OCI-LY7 (cell line): ENCODE results near the gene VSIG10L2. TPM values are rescaled to one million over a fixed set of nuclear protein-coding genes. Genes with fewer than 3 reads are reported as not detected.
"Not testable (repeated sequence)": the region's sequence is repeated elsewhere in the genome, so short reads cannot be mapped to it uniquely, and the experiment has no call there.

Source experiments
- BruUV-seq: library from RNA; stranded (reverse); fragments of 400-500 nt; replicated peaks from 2 replicates; lab custom pipeline; 2021; lab: Mats Ljungman, UMichigan
- CTCF ChIA-PET: fragments of 300-600 bp; sonication (Branson Sonifier 250); formaldehyde crosslinking; loops from one replicate; lab custom pipeline; 2022; ENCODE audit warnings: antibody characterized with exemption; ENCODE audit not compliant: unreplicated experiment; lab: Charles Lee
- POLR2A ChIA-PET: fragments of 300-600 bp; sonication (Branson Sonifier 250); formaldehyde crosslinking; loops from one replicate; lab custom pipeline; 2022; ENCODE audit warnings: antibody characterized with exemption; lab: Charles Lee
- DNase-seq: peaks from one replicate; pipeline ENCODE4 v3.0.0-alpha.2; 2015; ENCODE audit warnings: low spot score
- H2AFZ ChIP-seq: fragments of 200-600 bp; sonication (generic), shearing (Covaris generic); 2 replicates; pipeline ENCODE4 v1.6.1; 2014; ENCODE audit warnings: mild to moderate bottlenecking, antibody characterized with exemption, low read length, moderate library complexity
- H3K27ac ChIP-seq: fragments of 200-600 bp; sonication (generic); 2 replicates; pipeline ENCODE4 v1.5.1; 2014; ENCODE audit warnings: mixed run types, low read depth, mild to moderate bottlenecking, moderate library complexity, low read length, inconsistent platforms; ENCODE audit not compliant: poor library complexity, severe bottlenecking
- H3K36me3 ChIP-seq: fragments of 200-600 bp; sonication (generic); 2 replicates; pipeline ENCODE4 v1.6.1; 2014; ENCODE audit warnings: mild to moderate bottlenecking, antibody characterized with exemption, low read length, moderate library complexity, mixed read lengths; ENCODE audit not compliant: insufficient read depth
- H3K4me1 ChIP-seq: fragments of 200-600 bp; sonication (generic); 2 replicates; pipeline ENCODE4 v1.5.1; 2014; ENCODE audit warnings: mild to moderate bottlenecking, low read length; ENCODE audit not compliant: insufficient read depth, poor library complexity, severe bottlenecking
- H3K4me2 ChIP-seq: fragments of 200-600 bp; sonication (generic); 2 replicates; pipeline ENCODE4 v1.6.1; 2014; ENCODE audit warnings: mild to moderate bottlenecking, low read length
- H3K4me3 ChIP-seq: fragments of 200-600 bp; sonication (generic); 2 replicates; pipeline ENCODE4 v1.5.1; 2014; ENCODE audit warnings: mild to moderate bottlenecking, low read depth, low read length; ENCODE audit not compliant: poor library complexity, severe bottlenecking
- H3K79me2 ChIP-seq: fragments of 200-600 bp; sonication (generic); 2 replicates; pipeline ENCODE4 v1.6.1; 2016; ENCODE audit warnings: low read depth, mild to moderate bottlenecking, low read length, moderate library complexity, mixed read lengths; ENCODE audit not compliant: insufficient read depth
- H3K9me2 ChIP-seq: fragments of 200-600 bp; sonication (generic); 2 replicates; pipeline ENCODE4 v1.6.1; 2016; ENCODE audit warnings: mild to moderate bottlenecking, low read length, mixed read lengths; ENCODE audit not compliant: insufficient read depth
- H3K9me3 ChIP-seq: fragments of 200-600 bp; sonication (generic); 2 replicates; pipeline ENCODE4 v1.6.1; 2014; ENCODE audit warnings: mild to moderate bottlenecking, mixed run types, low read length, mixed read lengths
- H4K20me1 ChIP-seq: fragments of 200-600 bp; sonication (generic); 2 replicates; pipeline ENCODE4 v1.6.1; 2014; ENCODE audit warnings: mild to moderate bottlenecking, antibody characterized with exemption, low read length, moderate library complexity, mixed read lengths; ENCODE audit not compliant: insufficient read depth
- EZH2phosphoT487 ChIP-seq: fragments of 200-600 bp; sonication (generic); IDR thresholded peaks from 2 replicates; pipeline ENCODE4 v1.6.1; 2018; ENCODE audit warnings: low read depth, borderline replicate concordance, mild to moderate bottlenecking, mixed run types, antibody characterized with exemption, low read length, moderate library complexity, mixed read lengths
- intact Hi-C: fragments of 100-400 bp; cut with micrococcal nuclease; formaldehyde crosslinking; loops from one replicate; pipeline ENCODE4 v1.10.0; 2022; ENCODE audit not compliant: unreplicated experiment
- total RNA-seq, 2 experiments: library from RNA; depleted of rRNA in 1 of 2; stranded (reverse); fragments of >200 nt in 1 of 2; shearing (Covaris generic) in 1 of 2; gene quantifications; 2 replicates each; pipeline ENCODE4 v1.2.3, GENCODE V29; 2014 to 2022
- TF ChIP-seq, protein P1 (sequence below): fragments of 200-600 bp; sonication (generic); conservative IDR thresholded peaks from 2 replicates; pipeline ENCODE4 v1.5.1; 2014; ENCODE audit warnings: mild to moderate bottlenecking, antibody characterized with exemption, low read length, moderate library complexity, mixed read lengths

VSIG10L2 gene
- total RNA-seq, 2 experiments from 2014 or later, result not detected

- H3K4me2 ChIP-seq, result no peak overlapping the region
- CTCF ChIA-PET, result no interaction called here
- no peak overlapping the region for H3K4me3 ChIP-seq
These were observed 34.6 kb downstream of the VSIG10L2 start for GRCh38 chr11:125980436-125980835.

DNA sequence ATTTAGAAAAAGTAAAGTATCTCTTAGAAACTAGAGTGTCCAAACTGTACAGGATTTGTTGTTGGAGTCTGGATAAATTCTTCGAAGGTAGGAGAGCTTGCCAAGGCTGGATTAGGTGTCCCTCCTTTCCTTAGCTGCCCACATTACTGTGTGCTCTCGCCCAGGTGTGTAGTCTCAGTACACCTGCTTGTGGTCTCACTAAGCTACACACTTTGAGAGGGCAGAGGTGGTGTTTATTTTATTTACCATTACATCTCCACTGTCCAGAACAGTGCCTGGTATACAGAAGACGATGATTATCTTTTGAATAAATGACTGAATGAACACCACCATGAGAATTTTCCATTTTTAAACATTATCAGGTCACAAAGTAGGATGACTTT, 36.5 kb downstream of the VSIG10L2 start:
- Histone ChIP-seq H3K79me2 (no peaks in the 10 kb centered on the region), H3K9me3 (no peaks in the 10 kb centered on the region), H3K4me1 (no peaks in the 10 kb centered on the region), H3K4me3 (no peak overlapping the region), H4K20me1 (no peaks in the 10 kb centered on the region), H2AFZ (no peak overlapping the region), H3K27ac (no peak overlapping the region), H3K9me2 (no peaks in the 10 kb centered on the region), H3K36me3 (no peaks in the 10 kb centered on the region), H3K4me2 (no peak overlapping the region)
- ChIA-PET CTCF (no interaction called here), POLR2A (no interaction called here)
- BruUV-seq, result no TSS peak
- TF ChIP-seq, protein P1, sequence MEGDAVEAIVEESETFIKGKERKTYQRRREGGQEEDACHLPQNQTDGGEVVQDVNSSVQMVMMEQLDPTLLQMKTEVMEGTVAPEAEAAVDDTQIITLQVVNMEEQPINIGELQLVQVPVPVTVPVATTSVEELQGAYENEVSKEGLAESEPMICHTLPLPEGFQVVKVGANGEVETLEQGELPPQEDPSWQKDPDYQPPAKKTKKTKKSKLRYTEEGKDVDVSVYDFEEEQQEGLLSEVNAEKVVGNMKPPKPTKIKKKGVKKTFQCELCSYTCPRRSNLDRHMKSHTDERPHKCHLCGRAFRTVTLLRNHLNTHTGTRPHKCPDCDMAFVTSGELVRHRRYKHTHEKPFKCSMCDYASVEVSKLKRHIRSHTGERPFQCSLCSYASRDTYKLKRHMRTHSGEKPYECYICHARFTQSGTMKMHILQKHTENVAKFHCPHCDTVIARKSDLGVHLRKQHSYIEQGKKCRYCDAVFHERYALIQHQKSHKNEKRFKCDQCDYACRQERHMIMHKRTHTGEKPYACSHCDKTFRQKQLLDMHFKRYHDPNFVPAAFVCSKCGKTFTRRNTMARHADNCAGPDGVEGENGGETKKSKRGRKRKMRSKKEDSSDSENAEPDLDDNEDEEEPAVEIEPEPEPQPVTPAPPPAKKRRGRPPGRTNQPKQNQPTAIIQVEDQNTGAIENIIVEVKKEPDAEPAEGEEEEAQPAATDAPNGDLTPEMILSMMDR, result no peak
- DNase-seq, result no peak
- intact Hi-C loops, result no loop called here

More at GRCh38 chr11:125980436-125980835, 34.6 kb downstream of the VSIG10L2 start:
- TF ChIP-seq EZH2phosphoT487, result no peak
- TF ChIP-seq, protein P1, result no peak
- DNase-seq, result no peak
- Histone ChIP-seq H3K79me2 (no peaks in the 10 kb centered on the region), H3K4me1 (no peaks in the 10 kb centered on the region), H2AFZ (no peak overlapping the region), H4K20me1 (no peaks in the 10 kb centered on the region), H3K9me2 (no peaks in the 10 kb centered on the region), H3K27ac (no peak overlapping the region), H3K36me3 (no peaks in the 10 kb centered on the region), H3K9me3 (no peaks in the 10 kb centered on the region)
- BruUV-seq, result no TSS peak
- intact Hi-C loops, result no loop called here
- POLR2A ChIA-PET, result no interaction called here

- H3K27ac ChIP-seq, H3K4me3 ChIP-seq, BruUV-seq, H3K9me3 ChIP-seq, H4K20me1 ChIP-seq, H3K36me3 ChIP-seq, H3K4me2 ChIP-seq, H3K79me2 ChIP-seq, CTCF ChIA-PET, intact Hi-C loops, H3K4me1 ChIP-seq, POLR2A ChIA-PET, H3K9me2 ChIP-seq, H2AFZ ChIP-seq, DNase-seq: not testable (repeated sequence)
These were observed 40.1 kb downstream of the VSIG10L2 start for GRCh38 chr11:125985956-125986355.
